ENCODE data around the gene B4GALT3.

DNA sequence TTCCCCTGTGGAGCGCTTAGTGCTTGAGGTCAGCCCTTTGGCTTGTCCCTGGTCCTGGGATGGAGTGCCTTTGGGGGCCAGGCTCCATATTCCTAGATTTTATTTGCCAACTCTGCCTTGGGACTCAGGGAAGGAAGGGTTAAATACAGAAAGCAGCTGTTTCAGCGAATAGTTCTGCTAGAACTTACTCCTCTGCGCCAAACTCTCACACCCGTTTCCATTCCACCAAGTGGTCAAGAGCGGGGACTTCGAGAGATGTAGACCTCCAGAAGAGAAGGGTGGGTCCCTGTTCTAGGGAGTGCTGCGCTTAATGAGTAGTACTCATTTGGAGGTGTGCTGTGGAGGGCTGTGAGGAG, 47.8 kb upstream of the B4GALT3 start:
- no peak for TF ChIP-seq EGR1 (IDR thresholded peaks at IDR 0.05)
- no peak for TF ChIP-seq RAD21 (IDR thresholded peaks at IDR 0.05; ENCODE audit: low read depth)
- TF ChIP-seq, protein P1, sequence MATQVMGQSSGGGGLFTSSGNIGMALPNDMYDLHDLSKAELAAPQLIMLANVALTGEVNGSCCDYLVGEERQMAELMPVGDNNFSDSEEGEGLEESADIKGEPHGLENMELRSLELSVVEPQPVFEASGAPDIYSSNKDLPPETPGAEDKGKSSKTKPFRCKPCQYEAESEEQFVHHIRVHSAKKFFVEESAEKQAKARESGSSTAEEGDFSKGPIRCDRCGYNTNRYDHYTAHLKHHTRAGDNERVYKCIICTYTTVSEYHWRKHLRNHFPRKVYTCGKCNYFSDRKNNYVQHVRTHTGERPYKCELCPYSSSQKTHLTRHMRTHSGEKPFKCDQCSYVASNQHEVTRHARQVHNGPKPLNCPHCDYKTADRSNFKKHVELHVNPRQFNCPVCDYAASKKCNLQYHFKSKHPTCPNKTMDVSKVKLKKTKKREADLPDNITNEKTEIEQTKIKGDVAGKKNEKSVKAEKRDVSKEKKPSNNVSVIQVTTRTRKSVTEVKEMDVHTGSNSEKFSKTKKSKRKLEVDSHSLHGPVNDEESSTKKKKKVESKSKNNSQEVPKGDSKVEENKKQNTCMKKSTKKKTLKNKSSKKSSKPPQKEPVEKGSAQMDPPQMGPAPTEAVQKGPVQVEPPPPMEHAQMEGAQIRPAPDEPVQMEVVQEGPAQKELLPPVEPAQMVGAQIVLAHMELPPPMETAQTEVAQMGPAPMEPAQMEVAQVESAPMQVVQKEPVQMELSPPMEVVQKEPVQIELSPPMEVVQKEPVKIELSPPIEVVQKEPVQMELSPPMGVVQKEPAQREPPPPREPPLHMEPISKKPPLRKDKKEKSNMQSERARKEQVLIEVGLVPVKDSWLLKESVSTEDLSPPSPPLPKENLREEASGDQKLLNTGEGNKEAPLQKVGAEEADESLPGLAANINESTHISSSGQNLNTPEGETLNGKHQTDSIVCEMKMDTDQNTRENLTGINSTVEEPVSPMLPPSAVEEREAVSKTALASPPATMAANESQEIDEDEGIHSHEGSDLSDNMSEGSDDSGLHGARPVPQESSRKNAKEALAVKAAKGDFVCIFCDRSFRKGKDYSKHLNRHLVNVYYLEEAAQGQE (IDR thresholded peaks at IDR 0.05; ENCODE audit: low read depth), result no peak
- TF ChIP-seq EP300 (IDR thresholded peaks at IDR 0.05; ENCODE audit: borderline replicate concordance), result no peak
- TF ChIP-seq TAF1 (IDR thresholded peaks at IDR 0.05; ENCODE audit: low read depth), result no peak
- TF ChIP-seq CEBPB (IDR thresholded peaks at IDR 0.05), result no peak
- no peak for TF ChIP-seq CREB1 (IDR thresholded peaks at IDR 0.05; ENCODE audit: low read depth)
- TF ChIP-seq TEAD4 (IDR thresholded peaks at IDR 0.05), result no peak

Data from Ishikawa (cell line).